ENCODE measurements around the gene BMPER.

The BMPER gene

DNA sequence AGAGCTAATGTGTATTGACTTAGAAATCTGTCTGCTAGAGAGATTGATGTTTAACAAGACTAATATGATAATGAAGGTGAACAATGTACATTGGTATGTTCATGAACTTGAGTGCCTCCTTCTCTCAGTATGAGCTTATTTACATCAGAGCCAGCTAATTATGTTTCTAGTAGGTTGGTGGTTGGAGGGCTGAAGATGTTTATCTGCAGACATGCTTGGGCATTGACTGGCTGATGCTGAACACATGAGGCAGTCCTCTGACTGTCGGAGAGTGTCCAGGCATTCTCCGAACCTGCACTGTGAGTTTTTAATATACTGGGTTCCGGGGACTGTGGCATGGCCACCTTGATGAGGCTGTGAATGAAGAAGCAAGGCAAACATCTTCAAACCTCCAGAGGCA is 47.5 kb downstream of the BMPER start:
- peak; percentile 6 for DNase-seq (ENCODE audit: low read depth)
- H3K4me3 ChIP-seq (ENCODE audit: low read depth, low read length): no peak overlapping the region

DNA sequence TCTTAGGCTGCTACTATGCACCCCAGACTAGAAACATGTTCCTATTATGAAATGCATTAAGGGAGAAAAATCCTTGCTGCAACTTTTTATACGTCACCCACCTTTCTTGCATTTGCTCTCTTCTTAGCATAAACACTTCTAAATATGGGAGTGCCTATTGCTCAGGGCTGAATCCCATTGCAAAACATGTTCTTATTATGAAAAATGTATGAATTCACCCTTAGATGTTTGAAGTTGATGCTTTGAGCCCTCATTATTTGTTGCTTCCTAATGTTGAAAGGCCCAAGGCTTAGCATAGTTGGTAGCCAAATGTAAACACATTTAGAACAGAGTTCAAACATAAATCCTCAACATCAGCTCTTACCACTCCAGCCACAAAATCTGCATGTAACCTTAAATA is 52.8 kb downstream of the BMPER start:
- DNase-seq (ENCODE audit: low read depth): peak; percentile 9
- H3K4me3 ChIP-seq (ENCODE audit: low read depth, low read length): no peak overlapping the region

DNA sequence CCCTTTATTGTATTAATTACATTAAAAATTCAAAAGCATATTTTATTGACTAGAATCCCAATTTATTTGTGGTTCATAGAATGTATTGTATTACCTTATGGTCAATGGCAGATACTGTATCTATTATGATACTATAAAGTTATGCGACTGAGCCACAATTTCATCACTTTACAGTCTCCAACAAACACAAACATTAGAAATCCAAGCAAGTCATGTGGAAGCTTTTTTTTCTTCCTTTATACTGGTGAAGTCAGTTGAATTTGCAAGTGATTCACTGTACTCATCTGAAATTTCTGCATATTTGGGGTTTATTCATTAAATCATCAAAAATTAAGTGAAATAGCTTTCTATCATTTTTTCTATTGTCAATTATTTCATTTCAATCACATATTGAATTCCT is 54.3 kb downstream of the BMPER start:
- no peak overlapping the region for H3K4me3 ChIP-seq (ENCODE audit: low read depth, low read length)
- no peak for DNase-seq (ENCODE audit: low read depth)

DNA sequence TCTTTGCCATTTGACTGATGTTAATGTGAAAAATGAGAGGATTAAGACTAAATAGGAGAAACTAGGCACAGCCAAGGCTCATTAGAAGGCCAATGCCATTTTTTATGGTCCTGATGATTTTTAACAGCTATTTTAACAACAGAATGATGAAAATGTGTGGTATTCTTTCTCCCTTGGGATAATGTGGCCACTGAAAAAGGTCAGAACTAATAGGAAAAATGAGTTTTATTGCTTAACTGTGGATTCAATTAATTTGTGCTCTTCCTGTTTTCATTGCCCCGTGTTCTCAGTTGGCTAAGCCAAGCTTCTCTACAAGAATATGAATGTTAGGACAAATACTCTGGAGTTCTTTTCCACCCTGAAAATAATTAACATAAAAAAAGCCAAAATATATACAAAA is 56.6 kb downstream of the BMPER start:
- no peak overlapping the region for H3K4me3 ChIP-seq (ENCODE audit: low read depth, low read length)

DNA sequence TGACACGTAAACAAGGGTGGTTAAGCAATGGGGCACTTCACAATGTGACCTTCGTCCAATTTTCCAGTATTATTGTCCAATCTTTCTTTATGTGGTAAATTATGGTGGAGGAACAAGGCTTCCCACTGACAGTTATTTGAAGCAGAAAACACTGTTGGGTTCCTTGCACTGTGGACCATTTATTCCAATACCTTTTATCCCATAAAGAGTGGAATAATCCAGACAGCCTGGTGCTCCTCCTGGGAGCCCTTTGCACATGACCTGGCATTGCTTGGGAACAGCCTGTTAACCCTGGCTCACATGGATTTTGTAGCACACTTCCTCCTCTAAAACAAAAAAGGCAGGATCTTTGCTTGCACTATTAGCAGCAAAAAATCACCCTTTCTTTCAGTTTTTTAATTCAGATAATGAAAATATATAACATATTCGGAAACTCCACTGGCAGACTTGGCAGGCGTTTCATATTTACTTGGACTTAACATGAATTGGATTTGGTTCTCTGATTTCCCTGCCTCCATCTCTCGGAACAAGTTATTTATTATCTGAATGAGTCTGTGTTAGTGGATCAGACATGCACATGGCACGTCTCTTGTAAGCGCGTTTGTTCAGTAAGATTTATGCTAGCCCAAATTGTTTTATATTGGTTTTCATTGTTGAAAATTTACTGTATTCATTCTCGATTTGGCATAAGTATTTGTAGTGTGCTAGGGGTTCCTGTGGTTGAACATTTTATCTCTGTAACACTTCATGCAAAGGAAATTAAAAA is 59.3 kb downstream of the BMPER start:
- H3K4me3 ChIP-seq (ENCODE audit: low read depth, low read length): no peak overlapping the region
- DNase-seq (ENCODE audit: low read depth): no peak

More for the DNA sequence above, 56.6 kb downstream of the BMPER start:
- peak; percentile 13 for DNase-seq (ENCODE audit: low read depth)

DNA sequence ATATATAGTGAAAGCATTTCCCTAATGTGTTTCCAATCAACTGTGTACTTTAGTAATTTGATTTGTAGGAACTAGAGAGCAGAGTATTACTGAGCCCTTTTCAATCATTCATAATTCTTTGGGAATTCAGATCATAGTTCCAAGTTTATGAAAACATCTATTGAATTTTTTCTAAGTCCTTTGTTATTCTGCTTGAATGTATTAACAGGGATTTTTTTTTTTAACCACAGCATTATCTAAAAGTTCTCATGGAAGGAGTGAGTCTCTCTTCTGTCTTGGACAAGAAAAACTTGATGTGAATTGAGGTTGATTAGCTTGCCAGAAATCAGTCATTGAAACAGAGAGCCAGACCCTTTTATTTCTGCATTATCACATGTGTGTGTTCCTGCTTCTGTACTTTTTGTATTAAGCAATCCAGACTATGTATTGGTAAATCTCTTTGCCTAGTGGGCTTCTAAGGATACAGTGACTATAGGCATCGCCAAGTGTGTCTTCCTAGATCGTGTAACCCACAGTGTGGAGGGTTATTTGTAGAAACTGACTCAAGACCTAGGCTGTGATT is 59.9 kb downstream of the BMPER start:
- DNase-seq (ENCODE audit: low read depth): peak; percentile 75
- H3K4me3 ChIP-seq (ENCODE audit: low read depth, low read length): no peak overlapping the region

DNA sequence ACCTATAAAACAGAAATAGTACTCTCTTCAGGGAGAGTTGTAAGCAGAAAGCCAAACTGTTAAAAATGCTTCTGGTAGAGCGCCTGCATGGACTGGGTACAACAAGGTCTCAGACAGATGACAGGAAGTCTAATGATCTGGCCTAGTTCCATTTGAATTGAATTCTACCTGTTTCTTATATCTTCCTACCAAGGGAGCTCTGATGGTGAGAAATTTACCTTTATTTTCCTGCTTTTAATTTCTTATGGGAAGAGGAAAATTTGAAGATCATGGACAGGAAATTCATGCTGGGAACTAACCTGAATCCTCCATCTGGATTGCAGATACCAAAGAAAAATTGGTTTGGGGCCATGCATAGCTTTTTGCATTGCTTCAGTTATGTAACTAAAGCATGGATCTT is 63.3 kb downstream of the BMPER start:
- no peak overlapping the region for H3K4me3 ChIP-seq (ENCODE audit: low read depth, low read length)
- DNase-seq (ENCODE audit: low read depth): no peak

DNA sequence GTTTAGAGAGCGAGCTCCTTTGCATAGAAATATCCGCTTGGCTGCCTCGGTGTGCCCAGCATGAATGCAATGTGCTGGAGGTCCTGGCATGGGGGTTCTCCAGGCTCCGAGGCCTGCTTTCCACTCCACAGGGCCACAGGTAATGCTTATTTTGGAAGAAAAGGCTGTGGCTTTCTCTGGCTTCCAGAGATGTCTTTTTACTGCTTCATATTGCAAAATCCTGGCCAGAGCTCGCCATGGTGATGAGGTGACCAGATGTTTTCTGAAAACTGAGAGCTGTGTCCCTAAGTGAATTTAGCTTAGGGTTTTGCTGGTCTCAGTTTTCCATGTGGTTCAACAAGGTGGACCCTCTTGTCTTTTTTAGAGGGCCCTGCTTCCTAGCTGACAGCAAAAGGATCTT is 65.2 kb downstream of the BMPER start:
- H3K4me3 ChIP-seq (ENCODE audit: low read depth, low read length): no peak overlapping the region
- no peak for DNase-seq (ENCODE audit: low read depth)

DNA sequence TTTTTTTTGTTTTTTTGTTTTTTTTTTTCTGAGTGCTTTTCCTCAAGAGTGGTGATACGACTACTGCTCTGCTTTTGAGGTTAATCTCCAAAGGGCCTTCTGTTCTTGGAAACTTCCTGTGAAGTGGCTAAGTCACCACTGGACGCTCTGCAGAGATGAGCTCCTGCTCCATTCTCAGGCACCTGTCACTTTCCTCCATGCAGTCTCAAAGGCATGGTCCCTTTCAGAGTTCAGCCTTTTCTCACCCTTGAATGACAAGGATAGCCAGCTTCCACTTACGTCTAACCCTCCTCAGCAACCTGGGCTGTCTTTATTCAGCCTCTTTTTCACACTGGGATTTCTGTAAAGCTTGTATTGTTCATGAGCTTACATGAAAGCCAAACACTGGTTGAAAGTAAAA is 65.8 kb downstream of the BMPER start:
- H3K4me3 ChIP-seq (ENCODE audit: low read depth, low read length): no peak overlapping the region
- DNase-seq (ENCODE audit: low read depth): no peak

DNA sequence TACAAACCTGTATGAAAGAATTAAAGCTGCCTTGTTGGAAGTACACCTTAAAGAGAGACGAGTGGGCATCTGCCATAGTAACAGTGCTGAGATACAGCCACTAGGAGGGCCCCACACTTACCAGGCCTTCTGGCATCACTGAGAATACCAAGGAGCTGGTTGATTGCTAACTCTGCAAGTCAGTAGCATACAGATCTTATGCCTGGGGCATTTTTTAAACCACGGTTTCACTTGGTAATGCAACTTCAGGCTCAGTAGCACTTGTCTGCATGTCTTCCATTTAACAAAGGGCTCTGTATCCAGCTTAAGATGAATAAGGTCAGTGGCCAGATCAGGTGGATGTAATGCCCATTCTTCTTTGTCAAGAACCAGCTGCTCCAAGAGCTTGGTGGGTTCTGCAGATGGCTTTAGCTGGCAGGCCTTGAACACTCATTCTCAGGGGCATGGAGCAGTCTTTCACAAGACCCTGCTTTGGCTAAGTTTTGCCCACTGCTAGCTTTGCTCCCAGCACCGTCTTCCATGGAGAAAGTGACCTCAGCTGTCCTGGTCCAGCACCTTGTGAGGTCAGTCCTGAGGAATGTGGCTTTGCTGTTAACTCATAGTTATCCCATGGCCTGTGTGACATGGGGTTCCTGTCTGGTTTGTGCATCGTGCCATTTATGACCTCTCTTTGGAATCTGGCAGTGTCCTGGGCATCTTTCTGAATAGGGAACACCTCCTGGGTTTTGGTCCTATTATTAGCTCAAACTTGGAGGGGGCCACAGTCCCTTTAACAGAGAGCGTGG is 68.1 kb downstream of the BMPER start:
- DNase-seq (ENCODE audit: low read depth): no peak
- H3K4me3 ChIP-seq (ENCODE audit: low read depth, low read length): no peak overlapping the region

DNA sequence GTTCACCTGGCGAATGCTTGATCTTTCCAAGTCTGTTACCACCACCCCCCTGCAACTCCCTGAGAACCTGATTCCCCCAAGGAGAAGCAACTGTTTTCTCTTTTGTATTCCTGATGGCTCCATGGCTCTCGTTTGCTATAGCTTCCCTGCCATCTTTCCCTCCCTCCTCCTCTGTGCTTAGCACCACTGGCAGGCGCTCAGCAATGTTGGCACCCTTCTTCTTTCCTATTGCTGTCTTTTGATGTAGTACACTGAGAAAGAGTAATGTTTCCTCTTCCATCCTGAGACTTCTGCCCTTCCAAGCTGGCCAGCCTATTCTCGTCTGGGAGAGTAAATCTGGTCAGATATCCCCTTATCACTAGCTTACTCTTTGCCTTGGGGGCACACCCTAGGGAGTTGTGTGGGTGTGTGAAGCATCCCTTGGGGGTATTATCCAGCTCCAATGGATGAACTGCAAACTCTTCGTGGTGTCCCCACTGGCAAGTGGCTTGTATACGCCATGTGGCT is 74.0 kb downstream of the BMPER start:
- H3K4me3 ChIP-seq (ENCODE audit: low read depth, low read length): no peak overlapping the region
- no peak for DNase-seq (ENCODE audit: low read depth)

DNA sequence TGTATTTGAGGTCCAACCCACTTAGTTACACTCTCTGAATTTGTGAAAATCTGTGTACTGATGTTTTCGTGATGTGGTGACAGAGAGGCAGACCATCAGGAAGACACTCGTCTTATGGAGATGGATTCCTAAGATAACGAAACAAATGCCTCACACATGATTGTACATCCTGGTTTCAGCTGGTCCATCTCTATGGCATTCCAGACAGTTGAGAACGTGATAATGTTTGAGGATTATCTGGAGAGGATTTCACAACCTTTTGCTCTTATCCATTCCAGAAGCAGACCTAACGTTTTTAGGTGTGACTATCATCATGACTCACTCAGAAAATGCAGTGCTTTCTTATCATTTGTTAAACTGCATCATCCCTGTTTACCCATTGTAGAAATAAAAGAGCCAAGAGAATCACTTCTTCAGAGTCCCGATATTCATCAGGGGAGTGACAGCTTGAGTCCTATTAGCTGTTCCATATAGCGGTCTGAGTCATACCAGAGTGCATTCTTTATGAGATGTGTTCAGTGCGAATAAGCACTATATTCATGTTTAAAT is 74.5 kb downstream of the BMPER start:
- peak; percentile 85 for DNase-seq (ENCODE audit: low read depth)
- H3K4me3 ChIP-seq (ENCODE audit: low read depth, low read length): no peak overlapping the region

DNA sequence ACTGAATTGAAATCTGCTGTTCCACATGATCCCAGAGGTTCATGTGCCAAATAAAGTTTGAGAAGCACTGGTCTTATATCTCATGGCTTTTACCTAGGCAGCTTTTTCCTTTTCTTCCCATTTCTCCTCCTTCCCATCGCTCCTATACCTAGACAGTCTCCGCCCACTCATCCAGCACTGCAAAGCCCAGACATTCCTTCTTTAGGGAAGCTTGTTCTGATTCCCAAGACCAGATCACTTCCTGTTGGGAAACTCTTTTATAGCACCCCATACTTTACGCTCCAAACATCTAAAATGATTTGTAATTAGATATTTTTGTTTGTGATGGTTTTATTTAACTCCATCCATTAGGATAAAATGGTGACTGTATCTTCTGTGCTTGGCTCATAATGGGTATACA is 75.9 kb downstream of the BMPER start:
- no peak for DNase-seq (ENCODE audit: low read depth)
- H3K4me3 ChIP-seq (ENCODE audit: low read depth, low read length): no peak overlapping the region

DNA sequence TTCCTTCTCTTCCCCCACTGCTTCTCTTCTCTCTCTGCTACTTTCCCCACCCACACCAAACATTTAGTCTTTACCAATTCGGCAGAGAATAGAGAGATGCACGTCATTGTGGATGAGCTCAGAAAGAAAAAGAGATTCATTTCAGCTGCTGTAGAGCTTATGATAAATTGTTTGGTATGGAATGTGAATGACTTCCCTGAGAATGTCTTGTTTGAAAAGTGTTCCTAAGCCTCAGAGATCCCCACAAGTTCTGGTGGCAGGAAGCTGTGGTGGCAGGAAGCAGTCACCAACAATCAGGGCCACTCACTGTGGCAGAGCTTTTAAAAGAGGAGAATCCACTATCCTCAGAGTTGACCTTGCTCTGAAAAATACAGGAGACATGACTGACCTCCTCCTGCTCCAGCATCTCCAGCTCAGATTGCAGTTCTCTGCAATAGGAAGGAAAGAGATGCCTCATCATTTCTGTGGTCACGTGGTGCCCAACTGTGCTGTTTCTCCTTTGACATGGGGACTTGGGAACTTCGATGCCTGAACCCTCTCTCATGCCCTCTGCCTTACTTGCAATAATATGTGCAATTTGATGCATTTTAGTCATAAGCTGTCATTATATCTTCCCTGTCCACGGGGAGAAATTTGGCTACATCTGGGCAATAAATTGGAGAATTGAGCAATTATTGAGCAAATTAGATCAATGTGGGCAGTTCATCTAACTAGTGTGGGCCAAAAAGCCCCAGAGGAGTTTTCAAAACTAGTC is 76.5 kb downstream of the BMPER start:
- peak; percentile 61 for DNase-seq (ENCODE audit: low read depth)
- H3K4me3 ChIP-seq (ENCODE audit: low read depth, low read length): no peak overlapping the region

DNA sequence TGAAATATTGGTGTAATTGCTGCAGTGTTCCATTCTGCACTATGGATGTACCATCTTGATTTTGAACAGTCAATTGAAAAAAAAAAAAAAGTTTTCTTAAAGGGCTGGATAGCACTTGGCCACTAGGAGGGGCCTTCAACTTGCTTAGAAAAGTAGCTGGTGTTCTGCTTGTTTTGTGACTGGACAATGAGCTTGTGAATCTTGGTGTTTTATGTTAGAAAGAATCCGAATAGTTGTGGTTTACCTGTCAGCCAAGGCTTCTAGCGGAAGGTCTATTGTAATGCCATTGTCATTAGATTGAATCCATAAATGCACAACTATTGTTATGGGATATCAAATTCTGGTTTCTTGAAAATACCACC is 77.1 kb downstream of the BMPER start:
- no peak for DNase-seq (ENCODE audit: low read depth)
- no peak overlapping the region for H3K4me3 ChIP-seq (ENCODE audit: low read depth, low read length)

DNA sequence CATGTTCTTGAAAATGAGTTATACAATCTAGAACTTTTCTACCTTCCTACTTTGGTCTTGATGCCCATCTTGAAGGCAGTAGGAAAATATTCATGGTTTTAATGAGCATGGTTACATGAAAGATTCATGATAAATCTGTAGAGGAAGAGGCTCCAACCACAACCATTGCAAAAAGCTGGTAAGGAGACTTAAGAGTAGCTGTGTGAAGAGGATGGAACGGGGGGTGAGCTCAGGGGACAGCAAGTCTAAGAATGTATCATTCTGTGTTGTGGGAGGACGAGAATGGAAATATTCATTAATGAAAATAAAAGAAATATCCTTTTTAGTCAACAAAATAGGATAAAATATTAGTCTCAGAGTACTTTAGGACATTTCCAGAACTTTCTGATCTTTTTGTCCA is 81.1 kb downstream of the BMPER start:
- no peak for DNase-seq (ENCODE audit: low read depth)
- H3K4me3 ChIP-seq (ENCODE audit: low read depth, low read length): no peak overlapping the region

DNA sequence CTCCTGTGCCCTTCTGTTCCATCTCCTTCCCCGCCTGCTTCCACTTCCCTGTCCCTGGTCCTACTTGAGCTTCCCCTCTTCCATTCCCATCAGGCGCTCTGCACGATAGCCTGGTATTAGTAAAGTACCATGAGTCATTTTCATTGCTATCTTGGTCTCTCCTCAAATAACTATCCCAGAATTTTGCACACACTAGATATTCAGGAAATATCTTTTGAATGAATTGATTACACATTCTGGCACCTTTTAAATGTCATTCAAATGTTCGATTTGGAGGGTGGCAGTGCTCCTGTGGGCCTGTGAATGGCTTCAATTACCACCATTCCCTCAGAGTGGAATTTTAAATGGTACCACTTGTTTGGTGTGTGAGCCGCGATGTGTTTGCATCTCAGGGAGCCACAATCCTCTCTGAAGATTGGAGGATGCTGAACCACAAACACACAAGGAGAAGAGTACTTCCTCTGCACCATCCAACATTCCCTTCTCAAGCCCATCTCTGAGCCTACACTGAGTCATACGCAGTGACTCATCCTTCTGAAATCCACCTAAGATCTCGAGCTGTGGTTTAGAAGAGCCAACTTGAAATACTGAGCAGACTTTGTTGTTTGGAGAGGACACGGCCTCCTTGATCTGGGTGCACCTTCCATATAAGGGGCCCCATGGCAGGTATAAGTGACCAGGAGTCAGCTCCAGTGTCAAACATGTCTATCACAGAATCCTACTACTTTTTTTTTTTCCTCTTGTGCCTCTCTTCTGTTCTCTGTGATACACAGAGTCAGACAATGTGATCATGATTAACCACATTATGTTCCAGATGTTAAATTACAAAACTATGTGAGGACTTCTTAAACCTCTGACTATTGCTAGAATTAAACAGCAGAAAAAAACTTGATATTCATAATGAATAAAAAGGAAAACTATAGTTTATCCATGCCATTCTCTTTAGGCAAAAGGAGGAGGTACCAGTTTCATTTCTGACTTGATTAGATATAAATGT is 81.9 kb downstream of the BMPER start:
- H3K4me3 ChIP-seq (ENCODE audit: low read depth, low read length): no peak overlapping the region
- DNase-seq (ENCODE audit: low read depth): peak; percentile 95

DNA sequence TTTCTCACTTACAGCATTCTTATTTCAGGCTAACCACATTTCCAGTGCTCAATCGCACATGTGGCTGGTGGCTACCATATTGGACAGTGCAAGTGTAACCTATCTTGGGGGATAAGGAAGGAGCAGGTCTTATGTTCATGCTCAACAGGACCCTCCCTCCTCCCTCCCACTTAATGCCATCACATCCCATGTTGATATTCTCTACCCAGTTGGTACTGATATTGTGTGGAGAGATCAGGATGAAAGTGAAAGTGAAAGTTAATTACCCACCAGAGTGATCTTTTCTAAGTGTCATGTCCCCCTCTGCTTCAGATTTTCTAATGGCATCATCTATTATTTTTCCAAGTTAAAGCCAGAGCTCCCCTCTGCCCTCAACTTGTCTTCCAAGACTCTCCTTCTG is 91.6 kb downstream of the BMPER start:
- no peak for DNase-seq (ENCODE audit: low read depth)
- H3K4me3 ChIP-seq (ENCODE audit: low read depth, low read length): no peak overlapping the region

Data from skeletal muscle cell (primary cell).